Measurements from ENCODE around the gene ADGRL2. TPM values are rescaled to one million over a fixed set of nuclear protein-coding genes. Genes with fewer than 3 reads are reported as not detected.

The ADGRL2 gene
- polyA plus RNA-seq, 1 of the 3 experiments (the other 2 are of a cell fraction) = 40.3 TPM

GRCh38 chr1:82013702-82014101, 213.0 kb downstream of the ADGRL2 start:
- Histone ChIP-seq H3K9ac (no peak overlapping the region), H3K9me2 (no peaks in the 10 kb centered on the region), H3K36me3 (replicated peaks in 1 of 2; ENCODE audit: control insufficient read depth in 1 of 2, insufficient read depth in 2 of 2, low read length in 1 of 2) (no peaks in the 10 kb centered on the region), H3F3A (replicated peaks; ENCODE audit: insufficient read depth) (no peaks in the 10 kb centered on the region), H2AFZ (ENCODE audit: low read depth) (no peak overlapping the region), H3K9me3 (no peaks in the 10 kb centered on the region), H3K4me1 (ENCODE audit: control insufficient read depth in 1 of 2, insufficient read depth in 2 of 2, low read depth in 1 of 2, low read length in 1 of 2) (no peaks in the 10 kb centered on the region), H3K27me3 (ENCODE audit: insufficient read depth) (no peaks in the 10 kb centered on the region), H3K4me3 (ENCODE audit: low read depth in 2 of 2, low read length in 1 of 2) (no peak overlapping the region), H3K4me2 (no peak overlapping the region), H3K27ac (ENCODE audit: low read depth in 2 of 2, low read length in 1 of 2) (no peak overlapping the region), H4K20me1 (ENCODE audit: insufficient read depth) (no peaks in the 10 kb centered on the region), H3K79me2 (ENCODE audit: insufficient read depth) (no peaks in the 10 kb centered on the region)
- POLR2A ChIA-PET = no interaction called here
- DNase-seq = no peak
- CTCF ChIA-PET = no interaction called here
- TF ChIP-seq MEF2A (IDR thresholded peaks at IDR 0.05; ENCODE audit: borderline replicate concordance, low read depth) (no peak), USF1 (IDR thresholded peaks at IDR 0.05; ENCODE audit: borderline replicate concordance, low read depth) (no peak), REST (IDR thresholded peaks at IDR 0.05; ENCODE audit: low read depth, low read length) (no peak), SIN3A (IDR thresholded peaks at IDR 0.05; ENCODE audit: borderline replicate concordance, low read depth, low read length) (no peak), IRF3 (IDR thresholded peaks at IDR 0.05; ENCODE audit: low read depth, low read length) (no peak), NRF1 (IDR thresholded peaks at IDR 0.05; ENCODE audit: low read depth, low read length) (no peak), JUND (IDR thresholded peaks at IDR 0.05) (no peak), GABPA (IDR thresholded peaks at IDR 0.05; ENCODE audit: low read depth) (no peak), FOXJ3 (CRISPR knock-in tag; IDR thresholded peaks at IDR 0.05) (no peak), TAF1 (IDR thresholded peaks at IDR 0.05; ENCODE audit: borderline replicate concordance, low read depth, low read length) (no peak), CHD2 (IDR thresholded peaks at IDR 0.05; ENCODE audit: low read length, partially characterized antibody) (no peak), TCF12 (IDR thresholded peaks at IDR 0.05) (no peak), RXRA (IDR thresholded peaks at IDR 0.05; ENCODE audit: borderline replicate concordance, low read depth) (no peak), USF2 (IDR thresholded peaks at IDR 0.05; ENCODE audit: borderline replicate concordance, low read depth, low read length) (no peak), POLR2AphosphoS5 (IDR thresholded peaks at IDR 0.05; ENCODE audit: low read depth, low read length) (no peak), MAX (IDR thresholded peaks at IDR 0.05; ENCODE audit: low read depth) (no peak), EZH2phosphoT487 (IDR thresholded peaks at IDR 0.05; ENCODE audit: borderline replicate concordance, low read depth) (no peak), EP300 (IDR thresholded peaks at IDR 0.05; ENCODE audit: borderline replicate concordance in 1 of 2, low read depth in 1 of 2, low read length in 1 of 2) (no peak)
- TF ChIP-seq, protein P1, sequence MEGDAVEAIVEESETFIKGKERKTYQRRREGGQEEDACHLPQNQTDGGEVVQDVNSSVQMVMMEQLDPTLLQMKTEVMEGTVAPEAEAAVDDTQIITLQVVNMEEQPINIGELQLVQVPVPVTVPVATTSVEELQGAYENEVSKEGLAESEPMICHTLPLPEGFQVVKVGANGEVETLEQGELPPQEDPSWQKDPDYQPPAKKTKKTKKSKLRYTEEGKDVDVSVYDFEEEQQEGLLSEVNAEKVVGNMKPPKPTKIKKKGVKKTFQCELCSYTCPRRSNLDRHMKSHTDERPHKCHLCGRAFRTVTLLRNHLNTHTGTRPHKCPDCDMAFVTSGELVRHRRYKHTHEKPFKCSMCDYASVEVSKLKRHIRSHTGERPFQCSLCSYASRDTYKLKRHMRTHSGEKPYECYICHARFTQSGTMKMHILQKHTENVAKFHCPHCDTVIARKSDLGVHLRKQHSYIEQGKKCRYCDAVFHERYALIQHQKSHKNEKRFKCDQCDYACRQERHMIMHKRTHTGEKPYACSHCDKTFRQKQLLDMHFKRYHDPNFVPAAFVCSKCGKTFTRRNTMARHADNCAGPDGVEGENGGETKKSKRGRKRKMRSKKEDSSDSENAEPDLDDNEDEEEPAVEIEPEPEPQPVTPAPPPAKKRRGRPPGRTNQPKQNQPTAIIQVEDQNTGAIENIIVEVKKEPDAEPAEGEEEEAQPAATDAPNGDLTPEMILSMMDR (IDR thresholded peaks at IDR 0.05) = no peak
- TF ChIP-seq, protein P2, sequence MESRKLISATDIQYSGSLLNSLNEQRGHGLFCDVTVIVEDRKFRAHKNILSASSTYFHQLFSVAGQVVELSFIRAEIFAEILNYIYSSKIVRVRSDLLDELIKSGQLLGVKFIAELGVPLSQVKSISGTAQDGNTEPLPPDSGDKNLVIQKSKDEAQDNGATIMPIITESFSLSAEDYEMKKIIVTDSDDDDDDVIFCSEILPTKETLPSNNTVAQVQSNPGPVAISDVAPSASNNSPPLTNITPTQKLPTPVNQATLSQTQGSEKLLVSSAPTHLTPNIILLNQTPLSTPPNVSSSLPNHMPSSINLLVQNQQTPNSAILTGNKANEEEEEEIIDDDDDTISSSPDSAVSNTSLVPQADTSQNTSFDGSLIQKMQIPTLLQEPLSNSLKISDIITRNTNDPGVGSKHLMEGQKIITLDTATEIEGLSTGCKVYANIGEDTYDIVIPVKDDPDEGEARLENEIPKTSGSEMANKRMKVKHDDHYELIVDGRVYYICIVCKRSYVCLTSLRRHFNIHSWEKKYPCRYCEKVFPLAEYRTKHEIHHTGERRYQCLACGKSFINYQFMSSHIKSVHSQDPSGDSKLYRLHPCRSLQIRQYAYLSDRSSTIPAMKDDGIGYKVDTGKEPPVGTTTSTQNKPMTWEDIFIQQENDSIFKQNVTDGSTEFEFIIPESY (IDR thresholded peaks at IDR 0.05; ENCODE audit: borderline replicate concordance, low read depth) = no peak

Measured in SK-N-SH (cell line).